Astrocyte (in vitro differentiated cells and primary cell): Measurements from ENCODE around the gene KCNG1. TPM values are rescaled to one million over a fixed set of nuclear protein-coding genes. Genes with fewer than 3 reads are reported as not detected.

Experiments used
- DNase-seq: peaks from one replicate; pipeline ENCODE4 v3.0.0-alpha.2; 2010; ENCODE audit warnings: low read depth
- FAIRE-seq: peaks from 2 replicates; lab custom pipeline; 2011; peaks lifted over from hg19 to GRCh38; lab: Jason Lieb, UNC
- H2AFZ ChIP-seq: 2 replicates; pipeline ENCODE4 v1.6.0; 2012; ENCODE audit warnings: low read depth, low read length, inconsistent platforms
- H3K27ac ChIP-seq: 2 replicates; pipeline ENCODE4 v1.5.1; 2011; ENCODE audit warnings: low read depth, low read length, inconsistent platforms
- H3K27me3 ChIP-seq: 2 replicates; pipeline ENCODE4 v1.6.0; 2011; ENCODE audit warnings: low read length, inconsistent platforms; ENCODE audit not compliant: insufficient read depth
- H3K36me3 ChIP-seq: 2 replicates; pipeline ENCODE4 v1.5.1; 2011; ENCODE audit warnings: low read length, inconsistent platforms; ENCODE audit not compliant: insufficient read depth
- H3K4me1 ChIP-seq: 2 replicates; pipeline ENCODE4 v1.5.1; 2011; ENCODE audit warnings: low read length, inconsistent platforms; ENCODE audit not compliant: insufficient read depth
- H3K4me2 ChIP-seq: 2 replicates; pipeline ENCODE4 v1.6.0; 2012; ENCODE audit warnings: low read length, inconsistent platforms
- H3K4me3 ChIP-seq: 2 replicates; pipeline ENCODE4 v1.5.1; 2011; ENCODE audit warnings: low read depth, mild to moderate bottlenecking, low read length, inconsistent platforms; ENCODE audit not compliant: insufficient read depth
- H3K79me2 ChIP-seq: 2 replicates; pipeline ENCODE4 v1.6.0; 2012; ENCODE audit warnings: mild to moderate bottlenecking, low read length, inconsistent platforms; ENCODE audit not compliant: insufficient read depth
- H3K9ac ChIP-seq: 2 replicates; pipeline ENCODE4 v1.6.0; 2012; ENCODE audit warnings: mild to moderate bottlenecking, low read length, inconsistent platforms
- H3K9me3 ChIP-seq: 2 replicates; pipeline ENCODE4 v1.5.1; 2012; ENCODE audit warnings: low read depth, mild to moderate bottlenecking, low read length, inconsistent platforms; ENCODE audit not compliant: insufficient read depth
- H4K20me1 ChIP-seq: 2 replicates; pipeline ENCODE4 v1.6.0; 2012; ENCODE audit warnings: low read length, inconsistent platforms; ENCODE audit not compliant: insufficient read depth
- H3K27ac Mint-ChIP-seq: one replicate; pipeline ENCODE4 v1.8.0; 2021; ENCODE audit warnings: mild to moderate bottlenecking, mixed read lengths; ENCODE audit not compliant: unreplicated experiment
- H3K27me3 Mint-ChIP-seq: one replicate; pipeline ENCODE4 v1.8.0; 2021; ENCODE audit warnings: low read depth, mixed read lengths; ENCODE audit not compliant: unreplicated experiment
- H3K36me3 Mint-ChIP-seq: one replicate; pipeline ENCODE4 v1.8.0; 2021; ENCODE audit warnings: low read depth, mixed read lengths; ENCODE audit not compliant: unreplicated experiment
- H3K4me1 Mint-ChIP-seq: one replicate; pipeline ENCODE4 v1.8.0; 2021; ENCODE audit warnings: low read depth, mixed read lengths; ENCODE audit not compliant: unreplicated experiment
- H3K4me3 Mint-ChIP-seq: one replicate; pipeline ENCODE4 v1.8.0; 2021; ENCODE audit warnings: mild to moderate bottlenecking, moderate library complexity, mixed read lengths; ENCODE audit not compliant: unreplicated experiment
- H3K9me3 Mint-ChIP-seq: one replicate; pipeline ENCODE4 v1.8.0; 2021; ENCODE audit warnings: mild to moderate bottlenecking, mixed read lengths; ENCODE audit not compliant: unreplicated experiment
- CTCF ChIP-seq: IDR thresholded peaks from 2 replicates; pipeline ENCODE4 v1.5.1; 2011; ENCODE audit warnings: low read depth, mild to moderate bottlenecking, inconsistent platforms, low read length, moderate library complexity; ENCODE audit not compliant: insufficient read depth
- EZH2 ChIP-seq: IDR thresholded peaks from 2 replicates; pipeline ENCODE4 v1.6.1; 2012; ENCODE audit warnings: mild to moderate bottlenecking, low read length, inconsistent platforms; ENCODE audit not compliant: insufficient read depth
- total RNA-seq: library from RNA; stranded (reverse); gene quantifications from 2 replicates; pipeline ENCODE4 v1.2.1, GENCODE V29; 2021

The KCNG1 gene
- total RNA-seq, 1 donor from 2014 or later: 45.9 TPM

GRCh38 chr20:51028616-51029212 is 5.8 kb upstream of the KCNG1 start:
- peaks cover 26% of the 10 kb centered on the region for H3K27me3 ChIP-seq
- no peak overlapping the region for H3K4me3 ChIP-seq
- peaks cover 6% of the 10 kb centered on the region for H3K4me1 ChIP-seq
- H2AFZ ChIP-seq: no peak overlapping the region
- H3K4me3 Mint-ChIP-seq: no peak overlapping the region
- no peaks in the 10 kb centered on the region for H3K36me3 Mint-ChIP-seq
- no peaks in the 10 kb centered on the region for H3K9me3 Mint-ChIP-seq
- H3K4me1 Mint-ChIP-seq: peaks cover 7% of the 10 kb centered on the region
- no peak overlapping the region for H3K27ac ChIP-seq
- no peak for FAIRE-seq
- no peak overlapping the region for H3K27ac Mint-ChIP-seq
- H3K9me3 ChIP-seq: no peaks in the 10 kb centered on the region
- H3K9ac ChIP-seq: no peak overlapping the region
- H4K20me1 ChIP-seq: no peaks in the 10 kb centered on the region
- TF ChIP-seq CTCF (no peak), EZH2 (no peak)
- no peak overlapping the region for H3K4me2 ChIP-seq
- DNase-seq: no peak
- no peaks in the 10 kb centered on the region for H3K36me3 ChIP-seq
- no peaks in the 10 kb centered on the region for H3K79me2 ChIP-seq
- H3K27me3 Mint-ChIP-seq: peaks cover 76% of the 10 kb centered on the region

GRCh38 chr20:51027035-51027795 is 4.3 kb upstream of the KCNG1 start:
- Mint-ChIP-seq H3K9me3 (no peaks in the 10 kb centered on the region), H3K4me1 (peaks cover under 1% of the 10 kb centered on the region), H3K27me3 (peaks cover 80% of the 10 kb centered on the region), H3K36me3 (no peaks in the 10 kb centered on the region), H3K4me3 (no peak overlapping the region), H3K27ac (no peak overlapping the region)
- TF ChIP-seq EZH2 (no peak), CTCF (no peak)
- Histone ChIP-seq H3K79me2 (peaks cover 7% of the 10 kb centered on the region), H3K4me3 (no peak overlapping the region), H3K27me3 (peaks cover 26% of the 10 kb centered on the region), H3K4me1 (peaks cover 8% of the 10 kb centered on the region), H3K4me2 (no peak overlapping the region), H3K9me3 (no peaks in the 10 kb centered on the region), H4K20me1 (peaks cover 2% of the 10 kb centered on the region), H3K9ac (no peak overlapping the region), H3K36me3 (no peaks in the 10 kb centered on the region), H2AFZ (no peak overlapping the region), H3K27ac (no peak overlapping the region)
- no peak for DNase-seq
- FAIRE-seq: no peak

- Histone ChIP-seq H3K27me3 (peaks cover 26% of the 10 kb centered on the region), H3K79me2 (peaks cover 17% of the 10 kb centered on the region), H3K36me3 (no peaks in the 10 kb centered on the region), H3K4me3 (no peak overlapping the region), H3K4me2 (no peak overlapping the region), H3K27ac (no peak overlapping the region), H3K9me3 (no peaks in the 10 kb centered on the region), H3K9ac (no peak overlapping the region), H3K4me1 (peaks cover 11% of the 10 kb centered on the region), H4K20me1 (peaks cover 11% of the 10 kb centered on the region), H2AFZ (no peak overlapping the region)
- TF ChIP-seq EZH2 (no peak), CTCF (no peak)
- peaks cover 3% of the 10 kb centered on the region for H3K9me3 Mint-ChIP-seq
- peaks cover 80% of the 10 kb centered on the region for H3K27me3 Mint-ChIP-seq
- no peak overlapping the region for H3K4me3 Mint-ChIP-seq
- FAIRE-seq: no peak
- no peak for DNase-seq
- H3K4me1 Mint-ChIP-seq: peaks cover 10% of the 10 kb centered on the region
- H3K27ac Mint-ChIP-seq: no peak overlapping the region
- H3K36me3 Mint-ChIP-seq: peaks cover 3% of the 10 kb centered on the region
Measured at GRCh38 chr20:51026269-51026668, 3.4 kb upstream of the KCNG1 start.
